ENCODE measurements around the gene PIAS4. TPM values are rescaled to one million over a fixed set of nuclear protein-coding genes. Genes with fewer than 3 reads are reported as not detected.

Gene PIAS4
- total RNA-seq, 1 donor from 2014 or later, result 31.9 TPM

GRCh38 chr19:4018775-4019504, 11.4 kb downstream of the PIAS4 start:
- no peak for DNase-seq (ENCODE audit: low spot score)

GRCh38 chr19:4019578-4019977, 12.0 kb downstream of the PIAS4 start:
- no peak for DNase-seq (ENCODE audit: low spot score)

- no peak for DNase-seq (ENCODE audit: low spot score)
Measured at GRCh38 chr19:4023600-4024398, 16.3 kb downstream of the PIAS4 start.

DNA sequence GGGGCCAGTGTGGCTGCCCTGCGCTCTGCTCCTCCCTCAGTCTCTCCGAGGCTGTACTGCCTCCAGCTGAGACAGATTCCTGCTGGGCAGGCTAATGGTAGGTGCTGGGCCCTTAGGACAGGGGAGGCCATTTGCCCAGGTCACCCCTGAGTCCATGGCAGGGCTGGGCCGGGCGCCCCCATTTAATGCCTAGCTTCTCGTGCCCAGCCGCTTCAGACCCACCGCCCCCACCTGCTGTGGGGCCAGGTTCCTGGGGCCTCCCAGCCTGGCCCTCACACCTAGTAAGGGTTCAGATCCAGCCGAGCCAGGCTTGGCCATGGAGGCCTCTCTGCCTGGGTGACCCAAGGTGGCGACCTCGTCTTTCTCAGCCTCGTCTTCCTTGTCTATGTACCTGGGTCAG, 17.8 kb downstream of the PIAS4 start:
- DNase-seq (ENCODE audit: low spot score), result no peak

DNA sequence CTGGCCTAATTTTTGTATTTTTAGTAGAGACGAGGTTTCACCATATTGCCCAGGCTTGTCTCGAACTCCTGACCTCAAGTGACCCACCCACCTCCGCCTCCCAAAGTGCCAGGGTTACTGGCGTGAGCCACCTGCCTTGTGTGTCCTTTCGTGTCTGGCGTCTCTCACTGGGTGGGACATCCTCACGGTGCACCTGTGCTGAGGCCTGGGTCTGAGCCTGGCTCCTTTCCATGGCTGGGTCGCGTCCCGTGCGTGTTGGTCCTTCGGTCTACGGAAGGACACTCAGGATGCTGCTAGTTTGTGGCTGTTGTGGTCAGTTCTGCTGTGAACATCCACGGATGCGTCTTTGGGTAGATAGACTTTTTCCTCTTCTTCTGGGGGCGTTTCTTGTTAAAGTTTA, 19.6 kb downstream of the PIAS4 start:
- DNase-seq (ENCODE audit: low spot score), result no peak

DNA sequence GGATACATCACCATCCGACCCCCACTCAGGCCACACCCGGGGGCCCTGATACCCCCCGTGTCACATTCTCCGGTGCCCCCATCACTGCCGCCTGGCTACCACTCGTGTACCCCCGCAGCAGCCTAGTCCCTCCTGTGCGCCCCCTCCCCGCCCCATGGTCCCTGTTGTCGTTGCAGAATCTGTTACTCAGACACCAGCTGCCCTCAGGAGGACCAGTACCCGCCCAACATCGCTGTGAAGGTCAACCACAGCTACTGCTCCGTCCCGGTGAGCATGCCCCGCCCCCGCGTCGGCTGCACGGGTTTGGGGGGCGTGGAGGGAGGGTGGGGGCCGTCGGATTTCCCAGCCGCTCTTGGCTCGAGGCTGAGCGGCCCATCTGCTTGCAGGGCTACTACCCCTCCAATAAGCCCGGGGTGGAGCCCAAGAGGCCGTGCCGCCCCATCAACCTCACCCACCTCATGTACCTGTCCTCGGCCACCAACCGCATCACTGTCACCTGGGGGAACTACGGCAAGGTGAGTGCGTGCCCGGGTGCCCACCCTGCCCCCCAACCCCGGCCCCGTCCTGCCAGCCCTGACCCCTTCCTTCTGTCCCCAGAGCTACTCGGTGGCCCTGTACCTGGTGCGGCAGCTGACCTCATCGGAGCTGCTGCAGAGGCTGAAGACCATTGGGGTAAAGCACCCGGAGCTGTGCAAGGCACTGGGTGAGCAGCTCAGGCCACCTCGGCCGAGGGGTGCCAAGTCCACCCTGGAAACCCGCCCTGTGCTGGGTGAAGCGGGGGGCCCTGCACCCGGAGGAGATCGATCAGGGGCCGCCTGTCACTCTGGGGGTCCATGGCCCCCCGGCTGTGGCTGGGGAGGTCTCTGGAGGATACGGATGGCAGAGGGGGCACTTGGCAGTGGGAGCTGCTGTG, 21.1 kb downstream of the PIAS4 start:
- DNase-seq (ENCODE audit: low spot score), result no peak

GRCh38 chr19:4029247-4029614, 21.7 kb downstream of the PIAS4 start:
- no peak for DNase-seq (ENCODE audit: low spot score)

DNA sequence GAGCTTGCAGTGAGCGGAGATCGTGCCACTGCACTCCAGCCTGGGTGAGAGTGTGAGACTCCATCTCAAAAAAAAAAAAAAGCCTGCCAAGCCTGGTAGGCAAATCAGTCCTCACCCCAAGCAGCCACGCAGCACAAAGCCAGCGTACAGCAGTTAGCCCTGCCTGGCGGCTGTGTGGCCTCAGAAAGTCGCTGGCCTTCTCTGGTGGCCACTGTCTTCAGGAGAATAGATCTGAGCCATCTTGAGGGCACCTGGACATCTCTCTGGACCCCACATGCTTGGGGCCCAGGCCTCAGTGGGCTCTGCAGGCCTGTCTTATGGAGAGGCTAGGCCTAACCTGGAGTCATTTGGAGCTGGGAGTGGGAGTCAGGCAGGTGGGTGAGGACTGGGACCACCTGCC, 23.0 kb downstream of the PIAS4 start:
- DNase-seq (ENCODE audit: low spot score), result no peak

DNA sequence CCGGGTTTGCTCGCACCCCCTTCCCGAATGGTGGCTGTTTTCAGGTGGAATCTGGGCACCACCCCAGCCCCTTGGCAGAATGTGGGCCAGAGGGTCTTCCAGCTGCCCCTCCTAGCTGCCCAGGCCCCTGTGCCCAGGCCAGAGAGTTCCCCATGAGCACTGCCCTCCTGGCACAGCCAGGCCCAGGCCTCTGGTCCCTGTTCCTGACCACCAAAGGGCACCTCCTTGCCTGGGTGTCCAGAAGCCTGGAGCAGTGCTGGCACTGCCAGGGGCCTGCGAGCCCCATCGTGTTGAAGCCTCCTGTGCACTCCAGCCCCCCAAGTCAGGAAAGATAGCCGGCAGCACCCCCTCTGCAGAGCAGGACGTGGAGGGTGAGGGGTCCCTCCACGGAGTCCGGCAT, 23.4 kb downstream of the PIAS4 start:
- DNase-seq (ENCODE audit: low spot score), result no peak

DNA sequence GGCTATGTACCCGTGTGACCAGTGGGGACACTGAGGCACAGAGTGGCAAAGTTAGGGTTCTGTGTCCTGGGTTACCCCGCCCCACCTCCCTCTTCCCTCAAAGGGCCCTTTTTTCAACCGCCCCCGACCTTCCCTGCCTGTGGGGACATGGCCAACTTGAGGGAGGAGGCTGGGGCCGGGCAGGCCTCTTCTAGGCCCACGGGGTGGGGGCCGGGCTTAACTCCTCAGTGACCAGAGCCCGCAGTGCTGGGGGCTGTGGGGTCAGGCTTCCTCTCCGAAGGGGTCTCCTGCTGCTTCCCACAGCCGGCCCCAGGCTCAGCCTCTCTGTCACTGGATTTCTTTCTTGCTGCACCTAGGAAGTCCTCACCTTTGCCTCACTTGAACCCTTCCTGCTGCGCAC, 23.9 kb downstream of the PIAS4 start:
- DNase-seq (ENCODE audit: low spot score), result no peak

DNA sequence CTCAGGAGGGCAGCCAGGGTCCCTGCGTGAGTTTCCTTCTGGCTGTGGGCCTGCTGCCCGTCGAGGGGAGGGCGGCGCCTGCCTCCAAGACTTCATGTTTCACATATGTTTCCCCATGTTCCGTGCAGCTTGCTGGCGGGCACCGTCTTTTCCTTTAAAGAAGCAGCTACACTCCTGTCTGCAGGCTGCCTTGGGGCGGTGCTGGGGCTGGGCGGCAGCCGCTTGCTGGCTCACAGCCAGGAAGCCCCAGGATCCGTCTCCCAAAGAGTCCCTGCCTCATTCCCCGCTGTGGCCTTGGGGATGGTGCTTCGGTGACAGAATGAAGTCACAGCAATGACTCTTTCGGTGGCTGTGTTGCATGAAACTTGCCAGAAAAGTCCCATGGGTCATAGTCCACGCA, 24.9 kb downstream of the PIAS4 start:
- DNase-seq (ENCODE audit: low spot score), result no peak

DNA sequence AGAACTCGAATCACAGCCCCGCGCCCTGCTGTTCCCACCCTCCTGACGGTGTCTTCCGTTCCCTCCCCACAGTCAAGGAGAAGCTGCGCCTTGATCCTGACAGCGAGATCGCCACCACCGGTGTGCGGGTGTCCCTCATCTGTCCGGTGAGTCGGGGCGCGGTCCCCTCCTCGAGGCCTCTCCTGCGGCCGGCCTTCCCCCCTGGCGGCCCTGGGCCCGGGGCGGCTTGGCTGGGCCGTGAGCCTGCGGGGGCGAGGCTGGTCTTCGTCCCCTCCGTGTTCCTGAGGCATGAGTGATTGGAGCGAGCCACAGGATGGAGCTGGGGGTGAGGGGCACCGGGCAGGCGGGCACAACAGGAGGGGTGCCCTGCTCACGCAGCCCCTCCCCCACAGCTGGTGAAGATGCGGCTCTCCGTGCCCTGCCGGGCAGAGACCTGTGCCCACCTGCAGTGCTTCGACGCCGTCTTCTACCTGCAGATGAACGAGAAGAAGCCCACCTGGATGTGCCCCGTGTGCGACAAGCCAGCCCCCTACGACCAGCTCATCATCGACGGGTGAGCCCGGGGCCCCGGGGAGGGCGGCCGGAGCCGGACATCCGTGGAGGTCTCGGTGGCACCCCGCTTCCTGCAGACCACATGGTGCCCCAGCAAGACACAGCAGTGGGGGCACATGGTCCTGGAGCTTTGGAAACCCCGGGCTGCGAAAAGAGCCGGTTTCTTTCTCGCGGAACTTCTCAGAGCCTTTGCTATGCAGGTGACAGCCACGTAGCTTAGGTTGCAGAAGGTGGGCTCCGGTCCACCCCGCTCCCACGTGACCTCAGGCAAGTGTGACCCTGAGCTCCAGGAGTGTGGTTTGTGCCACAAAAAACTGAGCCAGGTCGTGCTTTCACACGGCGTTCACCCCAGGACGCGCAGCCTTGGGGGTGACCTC, 25.8 kb downstream of the PIAS4 start:
- DNase-seq (ENCODE audit: low spot score), result no peak

GRCh38 chr19:4034048-4035017, 26.8 kb downstream of the PIAS4 start:
- no peak for DNase-seq (ENCODE audit: low spot score)

GRCh38 chr19:4035018-4035566, 27.6 kb downstream of the PIAS4 start:
- no peak for DNase-seq (ENCODE audit: low spot score)

DNA sequence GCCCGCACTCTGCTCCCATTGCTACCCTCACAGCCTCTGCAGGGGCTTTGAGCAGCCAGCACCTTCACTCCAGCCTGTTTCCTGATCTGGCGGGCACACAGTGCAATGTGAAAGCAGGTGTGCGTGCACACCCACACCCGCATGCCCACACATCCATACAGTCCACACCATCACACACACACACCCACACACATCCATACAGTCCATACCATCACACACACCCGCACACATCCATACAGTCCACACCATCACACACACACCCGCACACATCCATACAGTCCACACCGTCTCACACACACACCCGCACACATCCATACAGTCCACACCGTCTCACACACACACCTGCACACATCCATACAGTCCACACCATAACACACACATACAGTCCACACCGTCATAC, 28.0 kb downstream of the PIAS4 start:
- DNase-seq (ENCODE audit: low spot score), result no peak

DNA sequence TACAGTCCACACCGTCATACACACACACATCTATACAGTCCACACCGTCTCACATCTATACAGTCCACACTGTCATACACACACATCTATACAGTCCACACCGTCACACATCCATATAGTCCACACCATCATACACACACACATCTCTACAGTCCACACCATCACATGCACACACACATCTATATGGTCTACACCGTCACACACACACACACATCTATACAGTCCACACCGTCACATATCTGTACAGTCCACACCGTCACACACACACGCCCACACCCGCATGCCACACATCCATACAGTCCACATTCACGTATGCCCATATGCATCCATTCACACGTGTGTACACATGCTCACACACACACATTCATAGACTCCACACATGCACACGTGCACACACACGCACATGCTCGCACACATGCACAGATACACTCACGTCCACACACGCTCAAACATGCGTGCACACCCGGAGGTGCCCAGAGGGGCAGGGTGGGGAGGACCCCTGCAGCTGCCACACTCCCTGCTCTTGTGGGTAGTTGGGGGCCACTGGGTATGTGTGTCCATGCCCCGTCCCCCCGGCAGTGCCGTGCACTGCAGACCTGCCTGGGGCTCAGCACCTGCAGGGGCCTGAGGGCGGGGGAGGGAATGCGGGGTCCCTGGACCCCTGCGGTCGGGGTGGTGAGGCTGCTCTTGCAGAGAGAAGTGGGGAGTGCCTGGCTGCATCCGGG, 29.2 kb downstream of the PIAS4 start:
- no peak for DNase-seq (ENCODE audit: low spot score)

GRCh38 chr19:4037301-4037949, 29.9 kb downstream of the PIAS4 start:
- DNase-seq (ENCODE audit: low spot score), result no peak

- DNase-seq (ENCODE audit: low spot score), result no peak
Measured at GRCh38 chr19:4038057-4038456, 30.5 kb downstream of the PIAS4 start.

All from mucosa of gallbladder (tissue), 1 donor.